ENCODE measurements around the gene USP43.
"Not testable (repeated sequence)": the region's sequence is repeated elsewhere in the genome, so short reads cannot be mapped to it uniquely, and the experiment has no call there.

The USP43 gene

DNA sequence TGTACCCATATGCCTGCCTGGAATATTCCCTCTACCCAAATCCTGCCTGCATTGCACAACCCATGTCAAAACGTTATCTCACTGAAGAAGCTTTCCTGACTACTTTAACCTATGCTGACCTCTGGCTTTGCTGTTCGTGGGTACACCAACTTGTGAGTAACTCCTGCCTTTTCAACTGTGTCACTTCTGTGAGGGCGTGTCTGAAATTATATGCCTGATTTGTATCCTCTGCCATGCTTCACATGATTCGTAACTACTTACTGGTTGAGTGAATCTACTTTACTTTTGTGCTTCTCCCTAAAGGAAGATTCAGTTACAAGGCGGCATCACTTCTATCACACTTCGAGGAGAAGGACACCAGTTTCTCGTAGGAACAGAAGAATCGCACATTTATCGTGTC lies 33.3 kb upstream of the USP43 start:
- TF ChIP-seq, protein P1, sequence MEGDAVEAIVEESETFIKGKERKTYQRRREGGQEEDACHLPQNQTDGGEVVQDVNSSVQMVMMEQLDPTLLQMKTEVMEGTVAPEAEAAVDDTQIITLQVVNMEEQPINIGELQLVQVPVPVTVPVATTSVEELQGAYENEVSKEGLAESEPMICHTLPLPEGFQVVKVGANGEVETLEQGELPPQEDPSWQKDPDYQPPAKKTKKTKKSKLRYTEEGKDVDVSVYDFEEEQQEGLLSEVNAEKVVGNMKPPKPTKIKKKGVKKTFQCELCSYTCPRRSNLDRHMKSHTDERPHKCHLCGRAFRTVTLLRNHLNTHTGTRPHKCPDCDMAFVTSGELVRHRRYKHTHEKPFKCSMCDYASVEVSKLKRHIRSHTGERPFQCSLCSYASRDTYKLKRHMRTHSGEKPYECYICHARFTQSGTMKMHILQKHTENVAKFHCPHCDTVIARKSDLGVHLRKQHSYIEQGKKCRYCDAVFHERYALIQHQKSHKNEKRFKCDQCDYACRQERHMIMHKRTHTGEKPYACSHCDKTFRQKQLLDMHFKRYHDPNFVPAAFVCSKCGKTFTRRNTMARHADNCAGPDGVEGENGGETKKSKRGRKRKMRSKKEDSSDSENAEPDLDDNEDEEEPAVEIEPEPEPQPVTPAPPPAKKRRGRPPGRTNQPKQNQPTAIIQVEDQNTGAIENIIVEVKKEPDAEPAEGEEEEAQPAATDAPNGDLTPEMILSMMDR (IDR thresholded peaks at IDR 0.05; ENCODE audit: low read length, missing control alignments) = no peak
- H3K4me3 ChIP-seq (replicated peaks; ENCODE audit: low read depth, low read length) = no peak overlapping the region
- no peak for DNase-seq (ENCODE audit: low read depth)

DNA sequence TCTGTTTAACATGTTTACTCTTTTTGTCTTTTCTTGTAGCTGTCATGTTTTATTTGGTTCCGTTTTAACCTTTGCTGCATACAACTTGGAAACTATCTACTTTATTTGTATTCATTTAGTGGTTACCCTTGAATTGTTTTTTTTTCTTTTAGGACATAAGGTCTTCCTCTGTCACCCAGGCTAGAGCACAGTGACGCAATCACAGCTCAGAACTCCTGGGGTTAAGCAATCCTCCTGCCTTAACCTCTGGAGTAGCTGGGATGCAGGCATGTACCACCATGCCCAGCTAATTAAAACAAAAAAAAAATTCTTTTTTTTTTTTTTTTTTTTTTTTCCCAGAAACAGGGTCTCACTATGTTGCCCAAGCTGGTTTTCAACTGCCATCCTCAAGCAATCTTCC lies 29.8 kb upstream of the USP43 start:
- TF ChIP-seq, protein P1 (IDR thresholded peaks at IDR 0.05; ENCODE audit: low read length, missing control alignments) = no peak
- no peak overlapping the region for H3K4me3 ChIP-seq (replicated peaks; ENCODE audit: low read depth, low read length)
- DNase-seq (ENCODE audit: low read depth) = no peak

DNA sequence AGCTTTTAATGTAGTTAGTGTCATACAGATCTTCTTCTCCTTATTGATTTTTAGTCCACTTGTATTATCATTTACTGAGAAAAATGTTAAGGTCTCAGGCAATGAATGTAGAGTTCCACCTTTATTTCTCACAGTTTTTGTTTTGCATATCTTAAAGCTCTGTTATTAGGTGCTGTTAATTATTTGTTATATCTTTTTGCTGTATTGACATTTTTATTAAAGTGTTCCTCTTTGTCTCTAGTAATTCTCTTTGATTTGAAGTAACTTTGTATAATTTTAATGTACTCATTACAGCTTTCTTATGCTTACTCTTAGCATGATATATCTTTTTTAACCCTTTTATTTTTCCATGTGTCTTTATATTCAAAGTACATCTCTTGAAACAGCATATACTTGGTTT lies 22.4 kb upstream of the USP43 start:
- DNase-seq (ENCODE audit: low read depth) = no peak
- H3K4me3 ChIP-seq (replicated peaks; ENCODE audit: low read depth, low read length) = no peak overlapping the region
- TF ChIP-seq, protein P1 (IDR thresholded peaks at IDR 0.05; ENCODE audit: low read length, missing control alignments) = no peak

DNA sequence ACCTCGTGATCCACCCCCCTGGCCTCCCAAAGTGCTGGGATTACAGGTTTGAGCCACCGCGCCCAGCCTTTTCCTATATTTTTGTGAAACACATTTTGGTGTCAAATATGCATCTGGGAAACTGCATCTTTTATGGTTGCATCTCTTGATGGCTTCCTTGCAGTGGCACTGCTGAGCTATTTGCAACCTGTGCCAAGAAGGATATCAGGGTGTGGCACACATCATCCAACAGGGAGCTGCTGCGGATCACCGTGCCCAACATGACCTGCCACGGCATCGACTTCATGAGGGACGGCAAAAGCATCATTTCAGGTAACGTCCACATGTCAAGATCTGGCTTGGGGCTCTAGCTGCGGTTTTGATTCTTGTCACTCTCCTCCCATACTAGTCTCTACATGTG lies 16.8 kb upstream of the USP43 start:
- TF ChIP-seq, protein P1 (IDR thresholded peaks at IDR 0.05; ENCODE audit: low read length, missing control alignments) = no peak
- H3K4me3 ChIP-seq (replicated peaks; ENCODE audit: low read depth, low read length) = no peak overlapping the region
- no peak for DNase-seq (ENCODE audit: low read depth)

DNA sequence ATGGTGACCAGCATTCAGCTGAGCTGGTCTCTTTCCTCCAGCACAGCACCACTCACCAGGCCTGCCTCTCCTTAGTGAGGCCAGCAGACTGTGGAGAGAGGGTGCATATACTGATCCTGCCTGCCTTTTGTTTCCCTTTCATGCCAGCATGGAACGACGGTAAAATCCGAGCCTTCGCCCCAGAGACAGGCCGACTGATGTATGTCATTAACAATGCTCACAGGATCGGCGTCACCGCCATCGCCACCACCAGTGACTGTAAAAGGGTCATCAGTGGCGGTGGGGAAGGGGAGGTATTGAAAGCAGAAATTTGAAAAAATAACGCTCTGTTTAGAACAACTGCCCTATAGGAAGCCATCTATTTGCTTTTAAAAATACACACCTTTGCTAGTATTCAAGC lies 12.6 kb upstream of the USP43 start:
- DNase-seq (ENCODE audit: low read depth) = no peak
- TF ChIP-seq, protein P1 (IDR thresholded peaks at IDR 0.05; ENCODE audit: low read length, missing control alignments) = no peak
- no peak overlapping the region for H3K4me3 ChIP-seq (replicated peaks; ENCODE audit: low read depth, low read length)

DNA sequence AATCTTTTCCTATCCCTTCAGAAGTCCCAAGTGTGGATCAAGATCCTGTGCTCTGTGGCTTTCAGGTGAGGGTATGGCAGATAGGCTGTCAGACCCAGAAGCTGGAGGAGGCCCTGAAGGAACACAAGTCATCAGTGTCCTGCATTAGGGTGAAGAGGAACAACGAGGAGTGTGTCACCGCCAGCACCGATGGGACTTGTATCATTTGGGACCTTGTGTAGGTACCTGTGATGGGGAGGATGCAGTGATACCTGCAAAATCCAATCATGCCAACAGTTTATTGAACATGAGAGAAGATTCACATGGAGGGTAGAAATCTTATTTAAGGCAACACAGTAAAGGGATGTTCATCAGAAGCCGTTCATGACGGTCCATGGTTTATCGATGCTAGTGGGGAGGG lies 10.0 kb upstream of the USP43 start:
- no peak overlapping the region for H3K4me3 ChIP-seq (replicated peaks; ENCODE audit: low read depth, low read length)
- TF ChIP-seq, protein P1 (IDR thresholded peaks at IDR 0.05; ENCODE audit: low read length, missing control alignments) = no peak

DNA sequence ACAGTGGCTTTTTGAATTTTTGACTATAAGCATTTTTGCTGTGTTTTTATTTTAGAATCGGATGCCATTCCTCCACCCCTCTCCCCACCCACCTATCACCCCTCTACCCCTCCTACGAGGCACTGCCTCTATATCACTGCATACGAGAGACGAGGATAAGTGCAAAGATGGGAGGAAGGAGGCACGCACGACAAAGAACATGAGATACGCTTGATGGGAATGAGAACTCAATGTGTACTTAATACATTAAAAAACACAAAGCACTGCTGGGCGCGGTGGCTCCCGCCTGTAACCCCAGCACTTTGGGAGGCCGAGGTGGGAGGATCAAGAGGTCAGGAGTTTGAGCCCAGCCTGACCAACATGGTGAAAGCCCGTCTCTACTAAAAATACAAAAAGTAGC lies 8.8 kb upstream of the USP43 start:
- no peak overlapping the region for H3K4me3 ChIP-seq (replicated peaks; ENCODE audit: low read depth, low read length)
- no peak for DNase-seq (ENCODE audit: low read depth)
- TF ChIP-seq, protein P1 (IDR thresholded peaks at IDR 0.05; ENCODE audit: low read length, missing control alignments) = no peak

More for the DNA sequence above, 10.0 kb upstream of the USP43 start:
- DNase-seq (ENCODE audit: low read depth) = no peak

DNA sequence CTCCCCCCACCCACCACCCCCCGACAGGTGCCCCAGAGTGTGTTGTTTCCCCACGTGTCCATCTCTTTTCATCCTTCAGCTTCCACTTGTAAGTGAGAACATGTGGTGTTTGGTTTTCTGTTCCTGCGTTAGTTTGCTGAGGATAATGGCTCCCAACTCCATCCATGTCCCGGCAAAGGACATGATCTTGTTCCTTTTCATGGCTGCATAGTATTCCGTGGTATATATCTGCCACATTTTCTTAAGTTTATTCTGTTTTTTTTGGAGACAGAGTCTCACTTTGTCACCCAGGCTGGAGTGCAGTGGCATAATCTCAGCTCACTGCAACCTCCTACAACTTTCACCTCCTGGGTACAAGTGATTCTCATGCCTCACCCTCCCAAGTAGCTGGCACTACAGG lies 4.9 kb upstream of the USP43 start:
- DNase-seq (ENCODE audit: low read depth); H3K4me3 ChIP-seq (replicated peaks; ENCODE audit: low read depth, low read length): not testable (repeated sequence)

All from fibroblast of pulmonary artery (primary cell).